DOHH2 (cell line): Measurements from ENCODE around the gene KCNG1.

ENCODE experiments used
- H3F3A ChIP-seq: fragments of 200-600 bp; sonication (generic), shearing (Covaris generic); 2 replicates; pipeline ENCODE4 v1.6.0; 2016; ENCODE audit warnings: antibody characterized with exemption, mild to moderate bottlenecking; ENCODE audit not compliant: control insufficient read depth, insufficient read depth
- H3K27ac ChIP-seq: fragments of 200-600 bp; sonication (generic); 2 replicates; pipeline ENCODE4 v1.5.1; 2014; ENCODE audit warnings: low read depth, mild to moderate bottlenecking, low read length, moderate library complexity
- H3K27me3 ChIP-seq: fragments of 200-600 bp; sonication (generic); 2 replicates; pipeline ENCODE4 v1.6.1; 2014; ENCODE audit warnings: mild to moderate bottlenecking, low read length, mixed read lengths; ENCODE audit not compliant: control insufficient read depth
- H3K36me3 ChIP-seq: fragments of 200-600 bp; sonication (generic); 2 replicates; pipeline ENCODE4 v1.6.1; 2014; ENCODE audit warnings: mild to moderate bottlenecking, low read length, moderate library complexity, mixed read lengths; ENCODE audit not compliant: control insufficient read depth
- H3K4me1 ChIP-seq: fragments of 200-600 bp; sonication (generic); 2 replicates; pipeline ENCODE4 v1.6.1; 2014; ENCODE audit warnings: mild to moderate bottlenecking, low read length, mixed read lengths; ENCODE audit not compliant: control insufficient read depth
- H3K4me2 ChIP-seq: fragments of 200-600 bp; sonication (generic); 2 replicates; pipeline ENCODE4 v1.6.0; 2014; ENCODE audit warnings: mild to moderate bottlenecking, low read length, moderate library complexity
- H3K4me3 ChIP-seq: fragments of 200-600 bp; sonication (generic); 2 replicates; pipeline ENCODE4 v1.5.1; 2014; ENCODE audit warnings: mild to moderate bottlenecking, low read length, mixed read lengths
- H3K79me2 ChIP-seq: fragments of 200-600 bp; sonication (generic); 2 replicates; pipeline ENCODE4 v1.6.1; 2014; ENCODE audit warnings: mild to moderate bottlenecking, low read length, mixed read lengths; ENCODE audit not compliant: control insufficient read depth
- H3K9me2 ChIP-seq: fragments of 200-600 bp; sonication (generic); replicated peaks from 2 replicates; pipeline ENCODE4 v1.6.1; 2014; ENCODE audit warnings: mild to moderate bottlenecking, low read length, mixed read lengths; ENCODE audit not compliant: control insufficient read depth
- H3K9me3 ChIP-seq: fragments of 200-600 bp; sonication (generic); 2 replicates; pipeline ENCODE4 v1.6.1; 2014; ENCODE audit warnings: antibody characterized with exemption, low read length, mixed read lengths; ENCODE audit not compliant: control insufficient read depth, insufficient read depth
- H4K20me1 ChIP-seq: fragments of 200-600 bp; sonication (generic); 2 replicates; pipeline ENCODE4 v1.6.0; 2014; ENCODE audit warnings: low read depth, mild to moderate bottlenecking, antibody characterized with exemption, low read length, moderate library complexity; ENCODE audit not compliant: control insufficient read depth, insufficient read depth
- CTCF ChIP-seq: fragments of 200-600 bp; sonication (generic); IDR thresholded peaks from one replicate; pipeline ENCODE4 v1.5.1; 2014; ENCODE audit warnings: antibody characterized with exemption, mild to moderate bottlenecking, low read depth, low read length; ENCODE audit not compliant: poor library complexity, severe bottlenecking
- EZH2phosphoT487 ChIP-seq: fragments of 200-600 bp; sonication (generic); IDR thresholded peaks from 2 replicates; pipeline ENCODE4 v1.6.1; 2017; ENCODE audit warnings: borderline replicate concordance, mild to moderate bottlenecking, antibody characterized with exemption, low read length, moderate library complexity, mixed read lengths

Gene KCNG1

GRCh38 chr20:51042657-51043247, 19.8 kb upstream of the KCNG1 start:
- Histone ChIP-seq H3K27ac (no peak overlapping the region), H4K20me1 (no peaks in the 10 kb centered on the region), H3K4me2 (no peak overlapping the region), H3K9me3 (no peaks in the 10 kb centered on the region), H3K4me3 (no peak overlapping the region), H3K4me1 (no peaks in the 10 kb centered on the region), H3K79me2 (no peaks in the 10 kb centered on the region), H3F3A (no peaks in the 10 kb centered on the region), H3K27me3 (no peaks in the 10 kb centered on the region), H3K9me2 (no peaks in the 10 kb centered on the region), H3K36me3 (no peaks in the 10 kb centered on the region)
- TF ChIP-seq EZH2phosphoT487, result no peak
- no peak for TF ChIP-seq CTCF

GRCh38 chr20:51042064-51042463, 19.2 kb upstream of the KCNG1 start:
- no peaks in the 10 kb centered on the region for H3K36me3 ChIP-seq
- H3K4me2 ChIP-seq, result no peak overlapping the region
- no peaks in the 10 kb centered on the region for H3K27me3 ChIP-seq
- no peaks in the 10 kb centered on the region for H3K79me2 ChIP-seq
- H3K27ac ChIP-seq, result no peak overlapping the region
- no peak overlapping the region for H3K4me3 ChIP-seq
- H4K20me1 ChIP-seq, result no peaks in the 10 kb centered on the region
- H3K9me2 ChIP-seq, result no peaks in the 10 kb centered on the region
- no peaks in the 10 kb centered on the region for H3F3A ChIP-seq
- TF ChIP-seq EZH2phosphoT487 (no peak), CTCF (no peak)
- H3K9me3 ChIP-seq, result no peaks in the 10 kb centered on the region
- H3K4me1 ChIP-seq, result no peaks in the 10 kb centered on the region

GRCh38 chr20:51037532-51038115, 14.7 kb upstream of the KCNG1 start:
- TF ChIP-seq CTCF (no peak), EZH2phosphoT487 (no peak)

More at GRCh38 chr20:51037532-51038115, 14.7 kb upstream of the KCNG1 start:
- Histone ChIP-seq H3K36me3 (no peaks in the 10 kb centered on the region), H3K9me3 (no peaks in the 10 kb centered on the region; the same call in 1 of the 2 replicates), H3K9me2 (no peaks in the 10 kb centered on the region), H3K4me3 (no peak overlapping the region), H3K27me3 (peaks cover 18% of the 10 kb centered on the region), H3K4me2 (no peak overlapping the region), H3F3A (no peaks in the 10 kb centered on the region), H3K27ac (no peak overlapping the region), H3K79me2 (no peaks in the 10 kb centered on the region), H3K4me1 (no peaks in the 10 kb centered on the region), H4K20me1 (no peaks in the 10 kb centered on the region)
